GM10248 (cell line): ENCODE data around the gene ANKIB1.

ENCODE experiments used
- CTCF ChIA-PET: fragments of 300-600 bp; sonication (Branson Sonifier 250); formaldehyde crosslinking; extraction: SDS; loops from one replicate; lab custom pipeline; 2021; ENCODE audit warnings: antibody characterized with exemption; lab: Yijun Ruan, JAX
- POLR2A ChIA-PET: fragments of 350-650 bp; sonication (Branson Sonifier 250); formaldehyde crosslinking; extraction: SDS; loops from one replicate; lab custom pipeline; 2020; ENCODE audit warnings: antibody characterized with exemption; lab: Yijun Ruan, JAX
- DNase-seq: peaks from one replicate; pipeline ENCODE4 v3.0.0; 2012; ENCODE audit errors: extremely low spot score
- TF ChIP-seq, protein P1 (sequence below): IDR thresholded peaks from 2 replicates; pipeline ENCODE4 v1.5.1; 2012; ENCODE audit warnings: mild to moderate bottlenecking, low read depth; ENCODE audit errors: extremely low read depth, missing control alignments, control extremely low read depth

Gene ANKIB1

DNA sequence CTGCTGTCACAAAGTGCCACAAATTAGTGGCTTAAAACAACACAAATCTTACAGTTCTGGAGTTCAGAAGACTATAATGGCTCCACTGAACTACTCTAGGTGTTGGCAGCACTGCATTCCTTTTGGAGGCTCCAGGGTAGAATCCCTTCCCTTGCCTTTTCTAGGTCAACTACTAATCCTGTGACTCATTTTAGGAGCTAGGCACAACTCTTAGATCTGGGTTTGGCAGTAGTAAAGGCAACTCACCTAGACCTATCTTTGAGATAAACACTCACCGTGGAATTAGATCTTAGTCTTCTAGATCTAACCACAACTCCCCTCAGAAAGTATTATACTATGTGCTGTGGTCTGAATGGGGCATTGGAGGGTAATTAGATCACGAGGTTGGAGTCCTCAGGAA is 60.4 kb downstream of the ANKIB1 start:
- no peak for DNase-seq
- TF ChIP-seq, protein P1, sequence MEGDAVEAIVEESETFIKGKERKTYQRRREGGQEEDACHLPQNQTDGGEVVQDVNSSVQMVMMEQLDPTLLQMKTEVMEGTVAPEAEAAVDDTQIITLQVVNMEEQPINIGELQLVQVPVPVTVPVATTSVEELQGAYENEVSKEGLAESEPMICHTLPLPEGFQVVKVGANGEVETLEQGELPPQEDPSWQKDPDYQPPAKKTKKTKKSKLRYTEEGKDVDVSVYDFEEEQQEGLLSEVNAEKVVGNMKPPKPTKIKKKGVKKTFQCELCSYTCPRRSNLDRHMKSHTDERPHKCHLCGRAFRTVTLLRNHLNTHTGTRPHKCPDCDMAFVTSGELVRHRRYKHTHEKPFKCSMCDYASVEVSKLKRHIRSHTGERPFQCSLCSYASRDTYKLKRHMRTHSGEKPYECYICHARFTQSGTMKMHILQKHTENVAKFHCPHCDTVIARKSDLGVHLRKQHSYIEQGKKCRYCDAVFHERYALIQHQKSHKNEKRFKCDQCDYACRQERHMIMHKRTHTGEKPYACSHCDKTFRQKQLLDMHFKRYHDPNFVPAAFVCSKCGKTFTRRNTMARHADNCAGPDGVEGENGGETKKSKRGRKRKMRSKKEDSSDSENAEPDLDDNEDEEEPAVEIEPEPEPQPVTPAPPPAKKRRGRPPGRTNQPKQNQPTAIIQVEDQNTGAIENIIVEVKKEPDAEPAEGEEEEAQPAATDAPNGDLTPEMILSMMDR: no peak
- ChIA-PET POLR2A (no interaction called here), CTCF (interaction anchor here (1.0 to 1.3 kb wide), 2 partner anchors 10 to 17 kb away, joined by 3 read pairs; no protein-coding TSS in a partner anchor)

DNA sequence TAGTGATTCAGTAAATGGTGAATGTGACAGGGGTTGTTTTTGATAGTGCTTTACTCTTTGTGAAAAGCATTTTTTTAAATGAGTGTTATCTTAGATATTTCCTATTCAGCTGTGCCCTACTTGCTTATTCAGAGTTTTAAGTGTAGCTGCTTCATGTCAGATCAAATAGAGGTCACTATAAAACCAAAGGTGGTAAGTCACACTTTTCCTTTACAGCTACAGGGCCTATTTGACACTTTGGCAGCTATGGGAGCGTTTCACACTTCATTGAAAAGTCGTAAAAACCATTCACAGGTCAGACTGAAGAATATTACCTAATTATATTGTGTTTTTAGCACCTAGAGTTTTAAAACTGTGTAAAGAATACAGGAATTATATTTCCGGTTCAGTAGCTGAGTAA is 67.3 kb downstream of the ANKIB1 start:
- no peak for DNase-seq
- ChIA-PET CTCF (interaction anchor here (0.9 to 1.3 kb wide), 3 partner anchors 11 to 44 kb away, joined by 3 read pairs; no protein-coding TSS in a partner anchor), POLR2A (no interaction called here)
- TF ChIP-seq, protein P1: no peak

DNA sequence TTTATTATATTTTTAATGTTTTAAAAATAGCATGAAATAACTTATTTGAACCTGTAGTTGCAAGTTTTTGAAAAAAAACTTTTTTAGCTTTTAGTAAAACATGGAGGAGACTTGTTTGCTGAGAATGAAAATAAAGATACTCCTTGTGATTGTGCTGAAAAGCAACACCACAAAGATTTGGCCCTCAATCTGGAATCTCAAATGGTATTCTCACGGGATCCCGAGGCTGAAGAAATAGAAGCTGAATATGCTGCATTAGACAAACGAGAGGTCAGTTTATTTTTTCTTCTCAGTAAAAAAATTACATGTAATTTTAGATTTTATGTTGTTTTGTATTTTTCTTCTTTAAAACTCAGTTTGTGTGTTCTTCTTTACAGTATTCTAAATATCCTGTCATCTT is 73.5 kb downstream of the ANKIB1 start:
- TF ChIP-seq, protein P1: no peak
- no peak for DNase-seq
- ChIA-PET POLR2A (no interaction called here), CTCF (interaction anchor here (0.9 to 1.0 kb wide), 2 partner anchors 11 to 17 kb away, joined by 3 to 4 read pairs; no protein-coding TSS in a partner anchor)

DNA sequence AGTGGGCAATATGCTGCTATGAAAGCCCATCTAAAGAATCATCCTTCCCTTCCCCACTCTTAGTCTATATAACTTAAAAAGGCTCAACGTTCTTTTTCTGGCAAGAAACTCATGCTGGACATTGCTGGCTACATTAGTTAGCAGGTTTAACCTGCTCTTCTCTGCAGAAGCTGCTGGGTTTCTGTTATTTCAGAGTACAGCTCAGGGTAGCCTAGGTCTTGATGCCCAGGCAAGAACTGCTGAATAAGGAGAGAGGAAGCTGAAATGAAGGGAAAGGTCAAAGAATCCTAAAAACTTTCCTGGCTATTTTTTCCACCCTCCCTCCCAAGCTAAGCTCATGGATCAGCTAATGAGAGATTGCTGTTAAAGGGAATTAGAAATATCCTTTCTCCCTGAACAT is 79.4 kb downstream of the ANKIB1 start:
- ChIA-PET CTCF (no interaction called here), POLR2A (no interaction called here)
- TF ChIP-seq, protein P1: no peak
- DNase-seq: no peak

DNA sequence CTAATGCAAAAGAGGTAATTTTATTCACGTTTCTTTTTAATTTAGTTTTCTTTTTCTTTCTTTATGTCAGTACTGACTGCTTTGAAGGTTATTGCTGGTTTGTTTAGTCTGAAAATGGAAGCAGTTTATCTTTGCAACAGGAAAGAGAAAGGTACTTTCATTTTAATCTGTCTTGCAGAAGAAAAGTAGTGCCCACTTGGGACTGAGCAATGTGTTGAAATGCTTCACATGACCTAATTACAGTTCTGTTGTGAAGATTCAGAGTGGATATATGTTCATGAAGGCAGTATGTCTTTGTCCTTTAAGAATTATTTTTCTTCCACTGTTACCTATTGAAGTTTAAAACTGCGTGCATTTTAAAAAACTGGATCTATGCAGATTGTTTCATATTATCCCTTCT is 80.1 kb downstream of the ANKIB1 start:
- TF ChIP-seq, protein P1: no peak
- POLR2A ChIA-PET: no interaction called here
- DNase-seq: no peak
- CTCF ChIA-PET: no interaction called here

- ChIA-PET CTCF (interaction anchor here (1.9 kb wide), 1 partner anchor 16 kb away, joined by 5 read pairs; no protein-coding TSS in a partner anchor), POLR2A (no interaction called here)
Measured at GRCh38 chr7:92330835-92331438, 85.2 kb downstream of the ANKIB1 start.

More at GRCh38 chr7:92330835-92331438, 85.2 kb downstream of the ANKIB1 start:
- DNase-seq: no peak
- TF ChIP-seq, protein P1: no peak
